Bronchial epithelial cell (primary cell): ENCODE data around the gene RPP40. TPM values are rescaled to one million over a fixed set of nuclear protein-coding genes. Genes with fewer than 3 reads are reported as not detected.
A peak's percentile ranks its signal among the peaks of the same experiment; 100 is the strongest.

ENCODE experiments used
- DNase-seq: peaks from one replicate; pipeline ENCODE4 v3.0.0-alpha.2; 2010; ENCODE audit warnings: low read depth
- FAIRE-seq: peaks from 2 replicates; lab custom pipeline; 2011; peaks lifted over from hg19 to GRCh38; lab: Jason Lieb, UNC
- H3K27me3 ChIP-seq: 2 replicates; pipeline ENCODE4 v1.5.1; 2011; ENCODE audit warnings: low read length; ENCODE audit not compliant: control insufficient read depth, insufficient read depth
- H3K36me3 ChIP-seq: 2 replicates; pipeline ENCODE4 v1.5.1; 2011; ENCODE audit warnings: low read length; ENCODE audit not compliant: control insufficient read depth, insufficient read depth
- H3K4me3 ChIP-seq: 2 replicates; pipeline ENCODE4 v1.5.1; 2011; ENCODE audit warnings: mild to moderate bottlenecking, low read depth, low read length, control low read depth
- total RNA-seq: library from RNA; depleted of rRNA; stranded (reverse); fragments of >200 nt; gene quantifications from 2 replicates; pipeline ENCODE4 v1.2.1, GENCODE V29; 2014
- TF ChIP-seq, protein P1 (sequence below): IDR thresholded peaks from 2 replicates; pipeline ENCODE4 v1.5.1; 2011; ENCODE audit warnings: mild to moderate bottlenecking, moderate library complexity, low read length, control low read depth, inconsistent platforms; ENCODE audit not compliant: insufficient read depth, severe bottlenecking

Gene RPP40
- total RNA-seq, 1 donor from 2014 or later, result 10.3 TPM

DNA sequence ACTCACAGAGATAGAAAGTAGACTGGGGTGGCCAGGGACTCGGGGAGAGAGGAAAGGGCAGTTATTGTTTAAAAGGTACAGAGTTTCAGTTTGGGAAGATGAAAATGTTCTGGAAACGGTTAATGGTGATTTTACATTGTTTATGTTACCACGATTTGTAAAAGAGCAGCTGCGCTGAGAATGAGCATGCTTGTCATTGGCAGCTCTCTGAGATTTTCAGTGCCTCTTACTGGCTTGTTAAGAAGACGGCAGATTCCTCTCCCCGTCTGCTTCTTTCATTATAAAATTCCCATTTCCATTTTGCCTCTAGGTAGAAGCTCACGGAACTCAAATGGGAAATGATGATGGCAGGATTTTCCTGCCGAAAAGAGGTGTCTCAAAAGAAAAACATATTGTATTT is 41.6 kb upstream of the RPP40 start:
- Histone ChIP-seq H3K36me3 (no peaks in the 10 kb centered on the region), H3K27me3 (no peaks in the 10 kb centered on the region), H3K4me3 (no peak overlapping the region)
- TF ChIP-seq, protein P1, sequence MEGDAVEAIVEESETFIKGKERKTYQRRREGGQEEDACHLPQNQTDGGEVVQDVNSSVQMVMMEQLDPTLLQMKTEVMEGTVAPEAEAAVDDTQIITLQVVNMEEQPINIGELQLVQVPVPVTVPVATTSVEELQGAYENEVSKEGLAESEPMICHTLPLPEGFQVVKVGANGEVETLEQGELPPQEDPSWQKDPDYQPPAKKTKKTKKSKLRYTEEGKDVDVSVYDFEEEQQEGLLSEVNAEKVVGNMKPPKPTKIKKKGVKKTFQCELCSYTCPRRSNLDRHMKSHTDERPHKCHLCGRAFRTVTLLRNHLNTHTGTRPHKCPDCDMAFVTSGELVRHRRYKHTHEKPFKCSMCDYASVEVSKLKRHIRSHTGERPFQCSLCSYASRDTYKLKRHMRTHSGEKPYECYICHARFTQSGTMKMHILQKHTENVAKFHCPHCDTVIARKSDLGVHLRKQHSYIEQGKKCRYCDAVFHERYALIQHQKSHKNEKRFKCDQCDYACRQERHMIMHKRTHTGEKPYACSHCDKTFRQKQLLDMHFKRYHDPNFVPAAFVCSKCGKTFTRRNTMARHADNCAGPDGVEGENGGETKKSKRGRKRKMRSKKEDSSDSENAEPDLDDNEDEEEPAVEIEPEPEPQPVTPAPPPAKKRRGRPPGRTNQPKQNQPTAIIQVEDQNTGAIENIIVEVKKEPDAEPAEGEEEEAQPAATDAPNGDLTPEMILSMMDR, result no peak
- DNase-seq (no peak), FAIRE-seq (no peak)

DNA sequence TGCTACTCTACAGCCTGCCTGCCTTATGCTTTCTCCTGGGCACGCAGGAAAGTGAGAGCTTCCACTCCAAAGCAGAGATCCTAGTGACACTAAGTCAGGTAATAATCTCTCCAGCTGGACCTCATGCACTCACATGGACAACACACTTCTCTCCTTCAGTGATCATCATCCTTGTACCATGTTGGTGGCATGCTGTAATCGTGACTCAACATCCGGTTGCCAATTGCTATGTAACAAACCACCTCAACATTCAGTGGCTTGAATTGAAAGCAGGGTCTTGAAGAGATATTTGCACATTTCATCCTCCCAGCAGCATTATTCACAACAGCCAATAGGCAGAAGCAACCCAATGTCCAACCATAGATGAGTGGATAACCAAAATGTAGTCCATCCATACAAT is 41.0 kb upstream of the RPP40 start:
- Histone ChIP-seq H3K4me3 (no peak overlapping the region), H3K27me3 (no peaks in the 10 kb centered on the region), H3K36me3 (no peaks in the 10 kb centered on the region)
- DNase-seq, result no peak
- no peak for FAIRE-seq
- TF ChIP-seq, protein P1, result no peak

DNA sequence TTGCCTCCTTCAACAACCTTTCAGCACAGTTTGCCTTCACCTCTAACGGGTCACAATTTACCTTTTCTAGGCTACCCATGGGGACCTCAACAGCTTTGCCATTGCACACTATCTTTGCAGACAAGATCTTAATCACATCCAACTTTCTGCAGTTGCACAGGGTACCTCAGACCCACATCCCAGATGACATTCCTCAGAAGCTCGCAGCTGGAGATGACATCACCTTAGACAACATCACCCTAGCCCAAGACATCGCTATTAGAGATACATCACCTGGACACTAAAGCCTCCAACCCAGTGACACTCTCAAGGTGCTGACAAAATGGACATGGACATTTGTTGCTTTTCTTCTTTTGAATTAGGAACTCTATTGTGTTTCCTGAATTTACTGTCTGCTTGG is 38.6 kb upstream of the RPP40 start:
- Histone ChIP-seq H3K4me3 (no peak overlapping the region), H3K36me3 (no peaks in the 10 kb centered on the region), H3K27me3 (no peaks in the 10 kb centered on the region)
- DNase-seq (no peak), FAIRE-seq (peak; percentile 43)
- TF ChIP-seq, protein P1, result no peak

DNA sequence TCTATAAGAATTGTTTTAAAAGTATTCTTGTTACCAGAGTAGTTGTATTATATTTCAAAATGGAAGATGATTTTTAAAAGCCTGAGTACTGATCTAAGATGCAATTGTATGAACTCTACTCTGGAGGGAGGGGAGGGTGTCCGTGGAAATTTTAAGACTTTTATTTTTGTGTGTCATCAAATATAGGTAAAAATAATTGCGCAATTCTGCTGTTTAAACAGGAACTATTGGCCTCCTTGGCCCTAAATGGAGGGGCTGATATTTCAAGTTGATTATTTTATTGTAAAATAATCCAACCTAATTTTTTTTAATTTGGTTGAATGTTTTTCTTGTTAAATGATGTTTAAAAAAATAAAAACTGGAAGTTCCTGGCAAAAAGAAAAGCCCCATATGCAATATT is 38.1 kb upstream of the RPP40 start:
- no peaks in the 10 kb centered on the region for H3K36me3 ChIP-seq
- FAIRE-seq (no peak), DNase-seq (no peak)
- H3K27me3 ChIP-seq, result no peaks in the 10 kb centered on the region
- TF ChIP-seq, protein P1, result no peak
- no peak overlapping the region for H3K4me3 ChIP-seq

DNA sequence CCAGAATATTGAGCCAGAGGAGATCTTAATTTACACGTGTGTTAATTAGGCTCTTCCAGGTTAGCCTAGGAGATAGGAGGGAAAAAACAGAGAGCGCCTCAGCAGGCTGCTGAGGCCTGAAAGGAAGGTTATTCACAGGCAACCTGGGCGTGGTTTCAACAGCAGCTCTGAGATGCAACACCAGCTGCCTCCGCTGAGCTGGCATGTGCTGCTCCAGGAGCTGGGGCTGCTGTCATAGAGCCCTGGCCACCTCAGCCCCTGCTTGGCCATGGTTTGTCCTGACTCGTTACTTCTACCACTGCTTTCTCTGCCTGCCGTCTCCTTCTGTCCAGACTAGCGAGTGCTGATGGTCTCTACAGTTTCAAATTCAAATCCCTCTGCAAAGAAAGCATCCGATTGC is 32.4 kb upstream of the RPP40 start:
- FAIRE-seq, result no peak
- DNase-seq, result peak; percentile 33

DNA sequence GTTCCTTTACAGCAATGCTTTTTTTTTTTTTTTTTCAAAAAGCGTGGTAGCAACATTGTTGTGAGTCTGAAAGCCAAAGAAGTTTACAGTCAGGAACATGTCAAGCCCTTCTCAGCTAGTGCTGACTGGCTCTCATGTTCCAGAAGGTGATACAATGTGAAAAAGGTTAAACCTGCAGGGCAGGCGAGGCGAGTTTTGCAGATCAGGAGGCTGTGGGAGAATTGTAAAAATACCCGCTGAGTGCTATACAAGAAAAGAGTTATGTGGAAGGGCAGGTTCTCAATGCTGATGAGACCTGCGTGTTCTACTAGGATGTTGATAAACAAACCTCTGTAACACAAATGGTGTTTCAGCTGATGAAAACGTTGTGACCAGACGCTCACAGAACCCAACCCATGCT is 30.9 kb upstream of the RPP40 start:
- no peaks in the 10 kb centered on the region for H3K27me3 ChIP-seq
- FAIRE-seq (no peak), DNase-seq (peak; percentile 44)
- no peaks in the 10 kb centered on the region for H3K36me3 ChIP-seq
- no peak overlapping the region for H3K4me3 ChIP-seq
- TF ChIP-seq, protein P1, result no peak

More for the DNA sequence above, 32.4 kb upstream of the RPP40 start:
- Histone ChIP-seq H3K4me3 (no peak overlapping the region), H3K27me3 (no peaks in the 10 kb centered on the region), H3K36me3 (no peaks in the 10 kb centered on the region)
- TF ChIP-seq, protein P1, result no peak
